Kidney (tissue), 14 donors: Measurements from ENCODE around the gene RILPL1. TPM values are rescaled to one million over a fixed set of nuclear protein-coding genes. Genes with fewer than 3 reads are reported as not detected.

Source experiments
- DNase-seq, 5 donors: peaks; one replicate each; pipeline ENCODE4 v3.0.0-alpha.2; 2013 to 2020
- FAIRE-seq: peaks from 2 replicates; lab custom pipeline; 2012; peaks lifted over from hg19 to GRCh38; lab: Jason Lieb, UNC
- H3K27ac ChIP-seq, 2 donors: one replicate each; pipeline ENCODE4 v1.7.0; 2013; ENCODE audit warnings: low read depth in 2 of 2, low read length in 2 of 2, inconsistent platforms in 1 of 2
- H3K27me3 ChIP-seq: one replicate; pipeline ENCODE4 v1.7.1; 2013; ENCODE audit warnings: low read length, inconsistent platforms; ENCODE audit not compliant: control insufficient read depth, insufficient read depth
- H3K36me3 ChIP-seq, 3 donors: one replicate each; pipeline versions ENCODE4 v1.7.0 to v1.7.1; 2013; ENCODE audit warnings: low read length in 3 of 3, control low read depth in 1 of 3, inconsistent platforms in 1 of 3; ENCODE audit not compliant: insufficient read depth in 3 of 3, control insufficient read depth in 2 of 3
- H3K4me1 ChIP-seq, 3 donors: one replicate each; pipeline versions ENCODE4 v1.7.0 to v1.7.1; 2013; ENCODE audit warnings: low read length in 3 of 3, inconsistent platforms in 1 of 3, low read depth in 1 of 3; ENCODE audit not compliant: control insufficient read depth in 2 of 3, insufficient read depth in 2 of 3
- H3K4me3 ChIP-seq, 3 donors: one replicate each; pipeline versions ENCODE4 v1.7.0 to v1.8.1; 2013; ENCODE audit warnings: low read length in 3 of 3, control low read depth in 1 of 3, inconsistent platforms in 1 of 3
- H3K9ac ChIP-seq, 3 donors: one replicate each; pipeline versions ENCODE4 v1.7.0 to v1.7.1; 2013; ENCODE audit warnings: low read length in 3 of 3, control low read depth in 1 of 3, inconsistent platforms in 1 of 3
- H3K9me3 ChIP-seq, 3 donors: one replicate each; pipeline versions ENCODE4 v1.7.0 to v1.7.1; 2013; ENCODE audit warnings: low read length in 3 of 3, control low read depth in 1 of 3, inconsistent platforms in 1 of 3; ENCODE audit not compliant: control insufficient read depth in 2 of 3, insufficient read depth in 1 of 3
- CTCF ChIP-seq: IDR thresholded peaks from 3 replicates; pipeline ENCODE4 v1.5.1; 2012; ENCODE audit warnings: mild to moderate bottlenecking, moderate library complexity, borderline replicate concordance; ENCODE audit not compliant: insufficient read depth; ENCODE audit errors: extremely low read depth
- intact Hi-C: fragments of 100-400 bp; cut with DNase I; formaldehyde crosslinking; loops from one replicate; pipeline ENCODE4 v1.11.1; 2022
- polyA plus RNA-seq: library from polyadenylated mRNA; stranded (reverse); fragments of 350-450 nt; fragmentation: Illumina TruSeq; extraction: RNeasy Lipid Tissue Mini Kit (QIAGEN cat#74804); gene quantifications from one replicate; pipeline ENCODE4 v1.2.3, GENCODE V29; 2014; ENCODE audit warnings: low read depth, low replicate concordance; ENCODE audit not compliant: insufficient read depth
- total RNA-seq: library from RNA; stranded (reverse); fragmentation: NEBNext Ultra II Directional; extraction: Animal tissue kit (Norgen Biotek cat#: 25700); gene quantifications from one replicate; pipeline ENCODE4 v1.2.1, GENCODE V29; 2021
- donor health status: control.
- donor health status: control.
- donor health status: control.
- donor health status: control.
- donor health status: control.
- donor health status: DM: yes; HTN: yes; CAD: no.
- donor health status: Normal renal cell carcinoma (clear cell type).

The RILPL1 gene
- total and polyA plus RNA-seq, 2 donors from 2014 or later: 14.1 to 19.0 TPM

GRCh38 chr12:123488539-123489230 lies 44.8 kb downstream of the RILPL1 start:
- DNase-seq: peak in 4 of 5 donors; percentile 82 to 89 (median 89)
- Histone ChIP-seq H3K27ac (no peak overlapping the region), H3K9me3 (no peaks in the 10 kb centered on the region), H3K27me3 (no peaks in the 10 kb centered on the region), H3K36me3 (no peaks in the 10 kb centered on the region), H3K4me3 (no peak overlapping the region), H3K9ac (no peak overlapping the region), H3K4me1 (no peaks in the 10 kb centered on the region)
- intact Hi-C loops: no loop called here
- FAIRE-seq: no peak
- TF ChIP-seq CTCF: no peak

- no peak overlapping the region for H3K4me3 ChIP-seq
- no peak for FAIRE-seq
- intact Hi-C loops: no loop called here
Observed at GRCh38 chr12:123487428-123487827, 46.1 kb downstream of the RILPL1 start.

GRCh38 chr12:123485756-123486155 lies 47.8 kb downstream of the RILPL1 start:
- Histone ChIP-seq H3K27ac (no peak overlapping the region), H3K9me3 (no peaks in the 10 kb centered on the region), H3K36me3 (no peaks in the 10 kb centered on the region), H3K4me3 (no peak overlapping the region), H3K9ac (no peak overlapping the region), H3K27me3 (no peaks in the 10 kb centered on the region), H3K4me1 (no peaks in the 10 kb centered on the region)
- FAIRE-seq (no peak), DNase-seq (no peak)
- no peak for TF ChIP-seq CTCF
- intact Hi-C loops: no loop called here

More at GRCh38 chr12:123487428-123487827, 46.1 kb downstream of the RILPL1 start:
- H3K9me3 ChIP-seq: no peaks in the 10 kb centered on the region
- H3K4me1 ChIP-seq: no peaks in the 10 kb centered on the region
- no peaks in the 10 kb centered on the region for H3K27me3 ChIP-seq
- no peak for TF ChIP-seq CTCF
- H3K36me3 ChIP-seq: no peaks in the 10 kb centered on the region
- no peak overlapping the region for H3K9ac ChIP-seq
- no peak for DNase-seq
- H3K27ac ChIP-seq: no peak overlapping the region
